VCaP (cell line): ENCODE results near the gene DOP1B.

Experiments
- H3K27ac ChIP-seq: fragments of 450-650 bp; 2 replicates; pipeline ENCODE4 v1.5.1; 2017
- TF ChIP-seq, protein P1 (sequence below): fragments of 450-650 bp; conservative IDR thresholded peaks from 2 replicates; pipeline ENCODE4 v1.5.1; 2017; ENCODE audit warnings: mild to moderate bottlenecking, moderate library complexity

DOP1B gene

DNA sequence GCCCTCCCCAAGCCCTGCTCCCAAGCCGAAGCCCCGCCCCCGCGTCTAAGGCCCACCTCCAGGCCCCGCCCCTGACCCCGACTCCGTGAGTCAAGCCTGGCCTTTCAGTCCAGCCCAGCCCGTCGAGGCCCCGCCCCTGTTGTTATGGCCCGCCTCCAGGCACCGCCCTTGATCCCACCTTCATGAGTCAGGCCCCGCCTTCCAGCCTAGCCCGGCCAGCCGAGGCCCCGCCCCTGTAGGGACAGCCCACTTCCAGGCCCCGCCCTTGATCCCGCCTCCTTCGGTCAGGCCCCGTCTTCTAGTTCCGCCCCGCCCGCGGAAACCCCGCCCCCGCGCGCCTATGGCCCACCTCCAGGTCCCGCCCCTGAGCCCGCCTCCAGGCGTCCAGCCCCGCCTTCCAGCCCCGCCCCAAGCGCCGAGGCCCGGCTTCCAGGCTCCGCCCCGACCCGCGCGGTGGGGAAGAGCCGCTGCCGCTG lies 247 bp upstream of the DOP1B start:
- TF ChIP-seq, protein P1, sequence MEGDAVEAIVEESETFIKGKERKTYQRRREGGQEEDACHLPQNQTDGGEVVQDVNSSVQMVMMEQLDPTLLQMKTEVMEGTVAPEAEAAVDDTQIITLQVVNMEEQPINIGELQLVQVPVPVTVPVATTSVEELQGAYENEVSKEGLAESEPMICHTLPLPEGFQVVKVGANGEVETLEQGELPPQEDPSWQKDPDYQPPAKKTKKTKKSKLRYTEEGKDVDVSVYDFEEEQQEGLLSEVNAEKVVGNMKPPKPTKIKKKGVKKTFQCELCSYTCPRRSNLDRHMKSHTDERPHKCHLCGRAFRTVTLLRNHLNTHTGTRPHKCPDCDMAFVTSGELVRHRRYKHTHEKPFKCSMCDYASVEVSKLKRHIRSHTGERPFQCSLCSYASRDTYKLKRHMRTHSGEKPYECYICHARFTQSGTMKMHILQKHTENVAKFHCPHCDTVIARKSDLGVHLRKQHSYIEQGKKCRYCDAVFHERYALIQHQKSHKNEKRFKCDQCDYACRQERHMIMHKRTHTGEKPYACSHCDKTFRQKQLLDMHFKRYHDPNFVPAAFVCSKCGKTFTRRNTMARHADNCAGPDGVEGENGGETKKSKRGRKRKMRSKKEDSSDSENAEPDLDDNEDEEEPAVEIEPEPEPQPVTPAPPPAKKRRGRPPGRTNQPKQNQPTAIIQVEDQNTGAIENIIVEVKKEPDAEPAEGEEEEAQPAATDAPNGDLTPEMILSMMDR = no peak
- H3K27ac ChIP-seq = peak overlapping the region; percentile 100

GRCh38 chr21:36159356-36159921 lies 2.8 kb downstream of the DOP1B start:
- TF ChIP-seq, protein P1 = no peak
- peak overlapping the region; percentile 100 for H3K27ac ChIP-seq

- TF ChIP-seq, protein P1 = no peak
- H3K27ac ChIP-seq = peak overlapping the region; percentile 100
Measured at GRCh38 chr21:36160850-36161178, 4.2 kb downstream of the DOP1B start.

GRCh38 chr21:36162631-36163030 lies 6.0 kb downstream of the DOP1B start:
- H3K27ac ChIP-seq = peak overlapping the region; percentile 100
- TF ChIP-seq, protein P1 = no peak

GRCh38 chr21:36163750-36164741 lies 7.4 kb downstream of the DOP1B start:
- TF ChIP-seq, protein P1 = no peak
- H3K27ac ChIP-seq = peak overlapping the region; percentile 100

GRCh38 chr21:36165356-36165755 lies 8.7 kb downstream of the DOP1B start:
- peak overlapping the region; percentile 100 for H3K27ac ChIP-seq
- TF ChIP-seq, protein P1 = no peak

DNA sequence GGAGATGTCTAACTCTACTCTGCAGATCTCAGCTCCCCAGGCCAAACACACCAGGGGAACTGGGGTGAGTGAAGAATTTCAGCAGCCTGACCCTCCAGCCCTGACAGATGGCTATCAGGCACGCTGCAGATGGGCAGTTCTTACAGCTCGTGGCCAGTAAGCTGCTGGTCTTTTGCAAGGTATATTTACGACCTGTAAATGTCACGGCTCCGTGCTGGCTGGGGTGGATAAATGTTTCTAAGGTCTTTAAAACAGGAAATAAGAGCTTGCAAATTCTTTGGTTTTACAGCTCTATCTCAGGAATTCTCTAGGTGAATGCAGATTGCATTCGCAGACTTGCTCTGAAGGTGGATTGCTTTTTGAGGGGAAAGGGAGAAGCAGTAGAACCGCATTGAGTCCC lies 10.1 kb downstream of the DOP1B start:
- peak overlapping the region; percentile 100 for H3K27ac ChIP-seq
- TF ChIP-seq, protein P1 = no peak
